GM12801 (cell line): ENCODE data around the gene NRXN2.

ENCODE experiments used
- CTCF ChIP-seq: IDR thresholded peaks from one replicate; pipeline ENCODE4 v1.5.1; 2011; ENCODE audit warnings: control low read depth; ENCODE audit not compliant: insufficient read length; ENCODE audit errors: extremely low read depth

NRXN2 gene

GRCh38 chr11:64710418-64711137 is 12.4 kb downstream of the NRXN2 start:
- TF ChIP-seq CTCF, result no peak

GRCh38 chr11:64705501-64705900 is 17.5 kb downstream of the NRXN2 start:
- no peak for TF ChIP-seq CTCF

GRCh38 chr11:64703048-64703447 is 19.9 kb downstream of the NRXN2 start:
- no peak for TF ChIP-seq CTCF

GRCh38 chr11:64698427-64698826 is 24.6 kb downstream of the NRXN2 start:
- TF ChIP-seq CTCF, result no peak

GRCh38 chr11:64697663-64698375 is 25.2 kb downstream of the NRXN2 start:
- TF ChIP-seq CTCF, result no peak

- TF ChIP-seq CTCF, result no peak
These were observed 27.0 kb downstream of the NRXN2 start for GRCh38 chr11:64696045-64696444.

- TF ChIP-seq CTCF, result no peak
These were observed 27.4 kb downstream of the NRXN2 start for GRCh38 chr11:64695548-64695947.
